Activated CD4-positive, alpha-beta T cell treated with anti-CD3 and anti-CD28 coated beads for 36 hours (primary cell): ENCODE measurements around the gene ANKMY1. TPM values are rescaled to one million over a fixed set of nuclear protein-coding genes. Genes with fewer than 3 reads are reported as not detected.

Experiments
- ATAC-seq: fragments of 200-7000 bp; cut with Tn5 transposase; one replicate; pipeline ENCODE4 v1.10.0; 2021; ENCODE audit warnings: mild to moderate bottlenecking, moderate library complexity
- CTCF ChIA-PET: fragments of 350-600 bp; sonication (Branson Sonifier 250); formaldehyde crosslinking; loops from one replicate; lab custom pipeline; 2021; ENCODE audit warnings: antibody characterized with exemption; lab: Charles Lee
- POLR2A ChIA-PET: fragments of 350-600 bp; sonication (Branson Sonifier 250); formaldehyde crosslinking; loops from one replicate; lab custom pipeline; 2021; ENCODE audit warnings: antibody characterized with exemption, inconsistent platforms; lab: Charles Lee
- DNase-seq: peaks from one replicate; pipeline ENCODE4 v3.0.0-alpha.2; 2020
- H3K27ac Mint-ChIP-seq: one replicate; pipeline ENCODE4 v1.8.0; 2021; ENCODE audit warnings: mixed read lengths
- H3K27me3 Mint-ChIP-seq: one replicate; pipeline ENCODE4 v1.8.0; 2021; ENCODE audit warnings: mixed read lengths
- H3K36me3 Mint-ChIP-seq: one replicate; pipeline ENCODE4 v1.8.0; 2021; ENCODE audit warnings: low read depth, mixed read lengths
- H3K4me1 Mint-ChIP-seq: one replicate; pipeline ENCODE4 v1.8.0; 2021; ENCODE audit warnings: mixed read lengths
- H3K4me3 Mint-ChIP-seq: one replicate; pipeline ENCODE4 v1.8.0; 2021; ENCODE audit warnings: mild to moderate bottlenecking, moderate library complexity, mixed read lengths
- H3K9me3 Mint-ChIP-seq: one replicate; pipeline ENCODE4 v1.8.0; 2021; ENCODE audit warnings: low read depth, mixed read lengths
- intact Hi-C, 2 experiments: fragments of 100-400 bp; cut with DNase I in 1 of 2; cut with micrococcal nuclease in 1 of 2; formaldehyde crosslinking; loops; one replicate each; pipeline versions ENCODE4 v1.14.2 to v1.15.1; 2022 to 2024; cut with DNase I, micrococcal nuclease
- total RNA-seq, 2 experiments: library from RNA; stranded (reverse); gene quantifications; one replicate each; pipeline ENCODE4 v1.2.3, GENCODE V29; 2021

Gene ANKMY1
- total RNA-seq, 2 experiments from 2014 or later: 20.7 to 24.0 TPM

GRCh38 chr2:240442891-240443715 lies 114.7 kb downstream of the ANKMY1 start:
- H3K4me3 Mint-ChIP-seq: no peak overlapping the region
- no peak for ATAC-seq
- intact Hi-C loops: no loop called here
- POLR2A ChIA-PET: no interaction called here
- H3K4me1 Mint-ChIP-seq: peaks cover 1% of the 10 kb centered on the region
- H3K36me3 Mint-ChIP-seq: no peaks in the 10 kb centered on the region
- H3K27me3 Mint-ChIP-seq: no peaks in the 10 kb centered on the region
- no peak for DNase-seq
- H3K27ac Mint-ChIP-seq: no peak overlapping the region
- H3K9me3 Mint-ChIP-seq: no peaks in the 10 kb centered on the region
- CTCF ChIA-PET: no interaction called here

- intact Hi-C loops: no loop called here
- CTCF ChIA-PET: no interaction called here
- no peaks in the 10 kb centered on the region for H3K36me3 Mint-ChIP-seq
- DNase-seq (no peak), ATAC-seq (no peak)
- H3K27me3 Mint-ChIP-seq: peaks cover 10% of the 10 kb centered on the region
- H3K27ac Mint-ChIP-seq: no peak overlapping the region
- POLR2A ChIA-PET: no interaction called here
- no peak overlapping the region for H3K4me3 Mint-ChIP-seq
- H3K9me3 Mint-ChIP-seq: no peaks in the 10 kb centered on the region
- H3K4me1 Mint-ChIP-seq: peaks cover 1% of the 10 kb centered on the region
Observed at GRCh38 chr2:240441993-240442411, 115.8 kb downstream of the ANKMY1 start.

GRCh38 chr2:240441326-240441992 lies 116.3 kb downstream of the ANKMY1 start:
- Mint-ChIP-seq H3K27me3 (peaks cover 13% of the 10 kb centered on the region), H3K4me1 (peaks cover 3% of the 10 kb centered on the region), H3K4me3 (no peak overlapping the region), H3K9me3 (no peaks in the 10 kb centered on the region), H3K27ac (no peak overlapping the region), H3K36me3 (no peaks in the 10 kb centered on the region)
- ATAC-seq (no peak), DNase-seq (no peak)
- ChIA-PET CTCF (no interaction called here), POLR2A (no interaction called here)
- intact Hi-C loops: no loop called here

- H3K4me3 Mint-ChIP-seq: no peak overlapping the region
- no peaks in the 10 kb centered on the region for H3K9me3 Mint-ChIP-seq
- ChIA-PET CTCF (no interaction called here), POLR2A (no interaction called here)
- DNase-seq (no peak), ATAC-seq (no peak)
- intact Hi-C loops: no loop called here
- peaks cover 13% of the 10 kb centered on the region for H3K27me3 Mint-ChIP-seq
- no peaks in the 10 kb centered on the region for H3K36me3 Mint-ChIP-seq
- peaks cover 3% of the 10 kb centered on the region for H3K4me1 Mint-ChIP-seq
- no peak overlapping the region for H3K27ac Mint-ChIP-seq
Observed at GRCh38 chr2:240440704-240441320, 117.0 kb downstream of the ANKMY1 start.

- no peak overlapping the region for H3K4me3 Mint-ChIP-seq
- peaks cover 3% of the 10 kb centered on the region for H3K4me1 Mint-ChIP-seq
- ChIA-PET POLR2A (no interaction called here), CTCF (no interaction called here)
- no peaks in the 10 kb centered on the region for H3K36me3 Mint-ChIP-seq
- intact Hi-C loops: no loop called here
- no peak overlapping the region for H3K27ac Mint-ChIP-seq
- H3K9me3 Mint-ChIP-seq: no peaks in the 10 kb centered on the region
- DNase-seq (no peak), ATAC-seq (no peak)
- peaks cover 13% of the 10 kb centered on the region for H3K27me3 Mint-ChIP-seq
Observed at GRCh38 chr2:240440251-240440650, 117.5 kb downstream of the ANKMY1 start.

- DNase-seq (no peak), ATAC-seq (no peak)
- Mint-ChIP-seq H3K36me3 (no peaks in the 10 kb centered on the region), H3K4me3 (no peak overlapping the region), H3K27me3 (peaks cover 13% of the 10 kb centered on the region), H3K27ac (no peak overlapping the region), H3K9me3 (no peaks in the 10 kb centered on the region), H3K4me1 (peaks cover 5% of the 10 kb centered on the region)
- CTCF ChIA-PET: interaction anchor here (1.0 to 1.2 kb wide), 2 partner anchors 204 to 207 kb away, joined by 3 to 4 read pairs; no protein-coding TSS in a partner anchor
- intact Hi-C loops: loop anchor here (5.0 to 10.0 kb wide), 3 partner anchors 305 to 412 kb away; partner anchors contain the start of genes COPS9 (in 1 of the 2) and NDUFA10 (in 1 of the 2)
- POLR2A ChIA-PET: no interaction called here
Observed at GRCh38 chr2:240439698-240440151, 118.1 kb downstream of the ANKMY1 start.

- peaks cover 9% of the 10 kb centered on the region for H3K4me1 Mint-ChIP-seq
- H3K4me3 Mint-ChIP-seq: no peak overlapping the region
- H3K36me3 Mint-ChIP-seq: no peaks in the 10 kb centered on the region
- H3K9me3 Mint-ChIP-seq: no peaks in the 10 kb centered on the region
- ChIA-PET POLR2A (interaction anchor here (0.5 to 0.6 kb wide), 2 partner anchors 83 to 233 kb away, joined by 3 read pairs; no protein-coding TSS in a partner anchor), CTCF (interaction anchor here (0.8 to 1.2 kb wide), 3 partner anchors 204 to 206 kb away, joined by 3 to 4 read pairs (median 3); no protein-coding TSS in a partner anchor)
- no peak overlapping the region for H3K27ac Mint-ChIP-seq
- no peak for ATAC-seq
- peaks cover 13% of the 10 kb centered on the region for H3K27me3 Mint-ChIP-seq
- intact Hi-C loops: loop anchor here (1.0 to 10.0 kb wide), 5 partner anchors 206 to 412 kb away; partner anchors contain the start of genes COPS9 (in 1 of the 2) and NDUFA10 (in 1 of the 2)
- no peak for DNase-seq
Observed at GRCh38 chr2:240438810-240439697, 118.7 kb downstream of the ANKMY1 start.

GRCh38 chr2:240437861-240438809 lies 119.7 kb downstream of the ANKMY1 start:
- no peak overlapping the region for H3K4me3 Mint-ChIP-seq
- peak; percentile 49 for ATAC-seq

GRCh38 chr2:240437551-240437860 lies 120.3 kb downstream of the ANKMY1 start:
- H3K27me3 Mint-ChIP-seq: peaks cover 15% of the 10 kb centered on the region
- H3K4me3 Mint-ChIP-seq: no peak overlapping the region
- no peaks in the 10 kb centered on the region for H3K36me3 Mint-ChIP-seq

More at GRCh38 chr2:240437861-240438809, 119.7 kb downstream of the ANKMY1 start:
- intact Hi-C loops: loop anchor here (1.0 to 10.0 kb wide), 5 partner anchors 205 to 411 kb away; partner anchors contain the start of genes COPS9 (in 1 of the 2) and NDUFA10 (in 1 of the 2)
- peak; percentile 82 for DNase-seq
- Mint-ChIP-seq H3K4me1 (peaks cover 12% of the 10 kb centered on the region), H3K36me3 (no peaks in the 10 kb centered on the region), H3K9me3 (no peaks in the 10 kb centered on the region), H3K27ac (no peak overlapping the region), H3K27me3 (peaks cover 13% of the 10 kb centered on the region)
- POLR2A ChIA-PET: interaction anchor here (0.5 to 0.6 kb wide), 2 partner anchors 84 to 232 kb away, joined by 3 read pairs; no protein-coding TSS in a partner anchor
- CTCF ChIA-PET: interaction anchor here (0.8 to 1.2 kb wide), 2 partner anchors 204 to 205 kb away, joined by 3 to 4 read pairs; no protein-coding TSS in a partner anchor

More at GRCh38 chr2:240437551-240437860, 120.3 kb downstream of the ANKMY1 start:
- Mint-ChIP-seq H3K27ac (no peak overlapping the region), H3K4me1 (peaks cover 12% of the 10 kb centered on the region), H3K9me3 (no peaks in the 10 kb centered on the region)
- ChIA-PET POLR2A (no interaction called here), CTCF (no interaction called here)
- no peak for DNase-seq
- ATAC-seq: no peak
- intact Hi-C loops: loop anchor here (5.0 to 10.0 kb wide), 3 partner anchors 303 to 410 kb away; partner anchors contain the start of genes COPS9 (in 1 of the 2) and NDUFA10 (in 1 of the 2)
